ENCODE data around the gene PLAA. TPM values are rescaled to one million over a fixed set of nuclear protein-coding genes. Genes with fewer than 3 reads are reported as not detected.

Gene PLAA
- total RNA-seq, 1 donor from 2014 or later, result 28.2 TPM

DNA sequence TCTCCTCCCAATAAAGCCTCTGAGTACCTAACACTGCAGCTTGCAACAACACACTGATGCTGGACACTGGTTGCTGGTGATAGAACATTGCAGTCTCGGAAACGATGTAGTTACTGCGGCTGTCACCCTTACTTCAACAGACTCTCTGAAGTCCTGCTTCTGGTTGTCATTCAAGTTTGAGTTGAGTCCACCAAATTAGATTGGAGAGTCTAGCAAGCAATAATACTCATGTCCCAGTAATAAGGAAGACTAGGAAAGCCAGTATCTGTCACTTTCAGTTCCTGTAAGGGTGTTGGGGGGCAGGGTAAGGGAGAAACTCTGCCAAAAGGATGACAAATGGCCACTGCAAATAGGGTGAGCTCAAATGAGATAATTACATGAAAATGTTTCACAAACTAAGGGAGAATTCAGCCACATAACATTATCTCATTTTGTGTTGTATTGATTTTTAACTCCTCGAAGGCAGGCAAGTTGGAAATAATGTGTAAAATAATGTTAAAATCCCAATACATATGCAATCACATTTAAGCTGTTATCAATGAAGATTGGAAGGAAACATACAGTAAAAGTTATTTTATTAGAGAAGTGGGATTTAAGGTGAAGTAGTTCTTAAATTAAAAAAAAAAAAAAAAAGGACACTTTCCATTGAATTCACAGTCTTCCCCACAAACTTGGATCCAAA is 8.3 kb upstream of the PLAA start:
- Histone ChIP-seq H3K4me3 (ENCODE audit: low read length in 3 of 3) (peak overlapping the region; percentile 80 to 90 (median 81)), H3K36me3 (ENCODE audit: control insufficient read depth in 3 of 3, insufficient read depth in 3 of 3, low read length in 3 of 3) (no peaks in the 10 kb centered on the region), H3K27me3 (ENCODE audit: control insufficient read depth in 3 of 3, insufficient read depth in 3 of 3, low read length in 3 of 3) (no peaks in the 10 kb centered on the region), H3K9me3 (ENCODE audit: control insufficient read depth in 3 of 3, low read length in 3 of 3) (no peaks in the 10 kb centered on the region), H3K9ac (ENCODE audit: low read depth in 1 of 3, low read length in 3 of 3) (peak overlapping the region; percentile 80 to 90 (median 82)), H3K27ac (ENCODE audit: low read depth, low read length) (peak overlapping the region; percentile 77), H3K4me1 (ENCODE audit: control insufficient read depth in 3 of 3, insufficient read depth in 3 of 3, low read length in 3 of 3) (peaks cover 0 to 14% (median 6%) of the 10 kb centered on the region in 3 donors)

DNA sequence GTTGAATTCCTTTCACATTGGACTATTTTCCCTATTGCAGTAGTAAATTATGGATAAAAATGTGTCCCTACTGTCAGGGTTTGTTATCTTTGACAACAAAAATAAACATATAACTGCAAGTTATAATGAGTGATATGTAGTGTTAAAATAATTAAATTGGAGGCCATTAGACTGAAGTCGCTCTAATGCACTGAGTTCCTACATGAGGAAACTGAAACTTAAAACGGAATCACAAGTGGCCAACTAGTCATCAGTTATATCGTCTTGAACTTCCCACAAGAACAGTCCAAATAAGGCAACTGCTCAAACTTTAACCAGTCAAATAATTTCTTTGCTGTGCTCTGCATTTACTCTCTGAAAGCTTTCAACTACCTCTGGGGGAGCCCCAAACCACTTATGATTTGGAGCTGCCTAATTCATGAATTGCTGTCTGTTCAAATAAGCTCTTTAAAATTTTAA is 7.0 kb upstream of the PLAA start:
- Histone ChIP-seq H3K9ac (ENCODE audit: low read depth in 1 of 3, low read length in 3 of 3) (peak overlapping the region in 1 of 3 donors; percentile 12), H3K4me1 (ENCODE audit: control insufficient read depth in 3 of 3, insufficient read depth in 3 of 3, low read length in 3 of 3) (peaks cover 0 to 14% (median 6%) of the 10 kb centered on the region in 3 donors), H3K4me3 (ENCODE audit: low read length in 3 of 3) (no peak overlapping the region), H3K27me3 (ENCODE audit: control insufficient read depth in 3 of 3, insufficient read depth in 3 of 3, low read length in 3 of 3) (no peaks in the 10 kb centered on the region), H3K27ac (ENCODE audit: low read depth, low read length) (no peak overlapping the region), H3K9me3 (ENCODE audit: control insufficient read depth in 3 of 3, low read length in 3 of 3) (no peaks in the 10 kb centered on the region), H3K36me3 (ENCODE audit: control insufficient read depth in 3 of 3, insufficient read depth in 3 of 3, low read length in 3 of 3) (no peaks in the 10 kb centered on the region)

DNA sequence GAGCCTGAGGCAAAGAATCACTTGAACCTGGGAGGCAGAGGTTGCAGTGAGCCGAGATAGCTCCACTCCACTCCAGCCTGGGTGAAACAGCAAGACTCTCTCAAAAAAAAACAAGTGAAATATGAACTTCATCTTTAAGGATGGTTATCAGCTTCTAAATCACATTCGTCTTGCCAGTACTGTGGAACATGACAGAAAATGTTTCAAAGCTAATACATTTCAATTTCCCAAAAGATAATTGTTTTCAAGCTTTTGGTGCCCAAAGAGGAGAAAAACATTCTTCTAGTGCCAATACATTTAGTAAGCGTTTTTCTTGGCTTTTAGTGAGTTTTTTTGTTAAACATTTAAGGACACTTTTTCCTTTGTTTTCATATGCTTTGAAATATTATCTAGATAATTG is 4.8 kb upstream of the PLAA start:
- Histone ChIP-seq H3K9me3 (ENCODE audit: control insufficient read depth in 3 of 3, low read length in 3 of 3) (no peaks in the 10 kb centered on the region), H3K36me3 (ENCODE audit: control insufficient read depth in 3 of 3, insufficient read depth in 3 of 3, low read length in 3 of 3) (no peaks in the 10 kb centered on the region), H3K9ac (ENCODE audit: low read depth in 1 of 3, low read length in 3 of 3) (no peak overlapping the region), H3K4me1 (ENCODE audit: control insufficient read depth in 3 of 3, insufficient read depth in 3 of 3, low read length in 3 of 3) (peaks cover 4 to 16% (median 10%) of the 10 kb centered on the region in 3 donors), H3K27ac (ENCODE audit: low read depth, low read length) (no peak overlapping the region), H3K4me3 (ENCODE audit: low read length in 3 of 3) (no peak overlapping the region), H3K27me3 (ENCODE audit: control insufficient read depth in 3 of 3, insufficient read depth in 3 of 3, low read length in 3 of 3) (no peaks in the 10 kb centered on the region)

DNA sequence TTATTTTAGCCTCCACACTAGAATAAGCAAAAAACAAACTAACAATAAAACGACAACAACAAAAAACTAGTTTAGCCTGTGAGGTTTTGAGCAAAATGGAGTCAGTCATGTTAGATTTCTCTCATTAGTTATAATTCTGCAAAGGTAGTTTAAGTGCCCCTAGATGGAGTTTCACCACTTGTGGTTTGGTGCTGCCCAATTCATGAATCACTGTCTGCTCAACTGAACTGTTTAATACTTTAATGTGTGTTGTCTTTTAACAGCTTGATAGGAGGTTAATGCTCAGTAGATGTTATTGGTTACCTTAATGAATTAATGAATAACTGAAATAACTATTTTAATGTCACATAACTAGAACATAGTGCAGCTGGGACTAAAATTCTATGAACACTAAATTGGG is 3.5 kb upstream of the PLAA start:
- H3K9ac ChIP-seq (ENCODE audit: low read depth in 1 of 3, low read length in 3 of 3), result no peak overlapping the region
- H3K36me3 ChIP-seq (ENCODE audit: control insufficient read depth in 3 of 3, insufficient read depth in 3 of 3, low read length in 3 of 3), result no peaks in the 10 kb centered on the region
- H3K9me3 ChIP-seq (ENCODE audit: control insufficient read depth in 3 of 3, low read length in 3 of 3), result no peaks in the 10 kb centered on the region
- no peak overlapping the region for H3K27ac ChIP-seq (ENCODE audit: low read depth, low read length)
- H3K4me1 ChIP-seq (ENCODE audit: control insufficient read depth in 3 of 3, insufficient read depth in 3 of 3, low read length in 3 of 3), result peaks cover 9 to 14% (median 14%) of the 10 kb centered on the region in 3 donors
- H3K4me3 ChIP-seq (ENCODE audit: low read length in 3 of 3), result no peak overlapping the region
- H3K27me3 ChIP-seq (ENCODE audit: control insufficient read depth in 3 of 3, insufficient read depth in 3 of 3, low read length in 3 of 3), result no peaks in the 10 kb centered on the region

DNA sequence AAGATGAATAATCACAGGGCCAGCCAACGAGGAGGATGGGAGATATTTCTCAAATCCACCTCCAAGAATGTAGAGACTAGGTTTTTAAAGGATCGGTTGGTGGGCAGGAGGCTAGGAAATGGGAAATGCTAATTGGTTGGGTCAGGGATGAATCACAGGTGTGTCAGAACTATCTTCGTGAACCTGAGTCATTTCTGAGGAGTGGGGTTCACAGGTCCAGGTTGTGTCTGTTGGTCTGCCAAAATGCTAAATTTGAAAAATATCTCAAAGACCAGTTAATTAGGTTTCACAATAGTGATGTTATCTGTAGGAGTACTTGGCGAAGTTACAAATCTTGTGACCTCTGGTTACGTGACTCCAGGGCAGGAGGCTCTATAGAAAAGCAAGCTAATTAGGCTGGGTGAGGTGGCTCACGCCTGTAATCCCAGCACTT is 2.6 kb upstream of the PLAA start:
- no peak overlapping the region for H3K4me3 ChIP-seq (ENCODE audit: low read length in 3 of 3)

DNA sequence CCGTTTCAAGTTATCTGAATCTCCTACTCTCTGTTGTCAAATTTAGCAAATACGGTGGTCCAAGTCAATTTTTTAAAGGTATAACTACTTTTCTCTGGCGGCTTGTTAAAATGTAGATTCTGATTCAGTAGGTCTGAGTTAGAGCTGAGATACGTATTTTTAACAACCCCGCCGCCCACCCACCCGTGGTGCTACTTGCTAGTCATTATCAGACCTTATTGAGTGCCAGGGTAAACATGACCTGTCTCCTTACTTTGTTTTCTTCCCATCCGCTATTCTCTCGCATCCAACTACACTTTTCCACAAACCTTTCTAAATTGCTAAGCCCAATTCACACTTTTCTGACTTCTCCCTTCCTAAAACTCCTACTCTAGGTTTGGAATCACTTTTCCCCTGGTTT is 694 bp upstream of the PLAA start:
- peak overlapping the region; percentile 99 for H3K27ac ChIP-seq (ENCODE audit: low read depth, low read length)

More for the DNA sequence above, 2.6 kb upstream of the PLAA start:
- Histone ChIP-seq H3K36me3 (ENCODE audit: control insufficient read depth in 3 of 3, insufficient read depth in 3 of 3, low read length in 3 of 3) (no peaks in the 10 kb centered on the region), H3K27me3 (ENCODE audit: control insufficient read depth in 3 of 3, insufficient read depth in 3 of 3, low read length in 3 of 3) (no peaks in the 10 kb centered on the region), H3K4me1 (ENCODE audit: control insufficient read depth in 3 of 3, insufficient read depth in 3 of 3, low read length in 3 of 3) (peaks cover 11 to 16% (median 13%) of the 10 kb centered on the region in 3 donors), H3K9ac (ENCODE audit: low read depth in 1 of 3, low read length in 3 of 3) (no peak overlapping the region), H3K9me3 (ENCODE audit: control insufficient read depth in 3 of 3, low read length in 3 of 3) (no peaks in the 10 kb centered on the region), H3K27ac (ENCODE audit: low read depth, low read length) (no peak overlapping the region)

DNA sequence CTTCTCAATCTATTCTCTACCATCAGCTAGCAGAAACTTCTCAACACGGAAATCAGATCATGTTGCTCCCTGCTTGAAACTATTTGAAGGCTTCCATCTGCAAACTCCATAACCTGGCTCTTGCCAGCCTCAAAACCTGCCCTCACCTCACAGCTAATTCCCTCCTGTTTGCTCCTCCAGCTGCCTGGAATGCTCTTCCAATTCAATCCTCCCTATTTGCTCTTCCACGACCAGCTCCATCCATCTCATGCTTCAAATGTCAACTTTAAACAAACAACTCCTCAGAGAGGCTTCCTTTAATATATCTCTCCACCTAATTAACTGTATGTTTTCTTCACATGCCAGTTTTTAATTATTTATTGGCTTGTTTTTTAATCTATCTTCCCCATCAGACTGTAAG is 1.5 kb downstream of the PLAA start:
- Histone ChIP-seq H3K27me3 (ENCODE audit: control insufficient read depth in 3 of 3, insufficient read depth in 3 of 3, low read length in 3 of 3) (no peaks in the 10 kb centered on the region), H3K36me3 (ENCODE audit: control insufficient read depth in 3 of 3, insufficient read depth in 3 of 3, low read length in 3 of 3) (no peaks in the 10 kb centered on the region), H3K9ac (ENCODE audit: low read depth in 1 of 3, low read length in 3 of 3) (peak overlapping the region in 2 of 3 donors; percentile 96 to 100), H3K27ac (ENCODE audit: low read depth, low read length) (peak overlapping the region; percentile 99), H3K4me1 (ENCODE audit: control insufficient read depth in 3 of 3, insufficient read depth in 3 of 3, low read length in 3 of 3) (peaks cover 13 to 16% (median 14%) of the 10 kb centered on the region in 3 donors), H3K4me3 (ENCODE audit: low read length in 3 of 3) (peak overlapping the region; percentile 86 to 98 (median 96)), H3K9me3 (ENCODE audit: control insufficient read depth in 3 of 3, low read length in 3 of 3) (no peaks in the 10 kb centered on the region)

More for the DNA sequence above, 694 bp upstream of the PLAA start:
- H3K36me3 ChIP-seq (ENCODE audit: control insufficient read depth in 3 of 3, insufficient read depth in 3 of 3, low read length in 3 of 3), result no peaks in the 10 kb centered on the region
- H3K9me3 ChIP-seq (ENCODE audit: control insufficient read depth in 3 of 3, low read length in 3 of 3), result no peaks in the 10 kb centered on the region
- peak overlapping the region; percentile 86 to 98 (median 96) for H3K4me3 ChIP-seq (ENCODE audit: low read length in 3 of 3)
- H3K9ac ChIP-seq (ENCODE audit: low read depth in 1 of 3, low read length in 3 of 3), result peak overlapping the region; percentile 96 to 100 (median 98)
- H3K4me1 ChIP-seq (ENCODE audit: control insufficient read depth in 3 of 3, insufficient read depth in 3 of 3, low read length in 3 of 3), result peaks cover 13 to 16% (median 14%) of the 10 kb centered on the region in 3 donors
- no peaks in the 10 kb centered on the region for H3K27me3 ChIP-seq (ENCODE audit: control insufficient read depth in 3 of 3, insufficient read depth in 3 of 3, low read length in 3 of 3)

DNA sequence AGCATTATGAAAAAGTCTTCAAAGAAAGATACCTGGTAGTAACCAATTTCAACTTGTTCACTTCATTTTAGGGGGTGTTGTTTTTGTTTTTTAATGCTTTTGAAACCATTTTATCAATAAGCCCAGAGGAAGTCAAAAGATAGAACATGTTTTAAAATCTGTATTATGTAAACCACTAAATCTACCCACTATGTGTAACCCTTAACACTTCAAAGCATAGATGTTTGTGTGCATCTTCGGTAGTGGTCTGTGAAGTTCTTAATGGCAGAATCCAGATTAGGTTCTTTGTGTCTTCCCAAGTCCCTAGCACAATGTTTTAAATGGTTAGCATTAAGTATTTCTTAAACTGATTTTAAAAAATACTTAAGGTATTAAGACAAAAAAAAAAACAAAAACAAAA is 6.3 kb downstream of the PLAA start:
- H3K4me1 ChIP-seq (ENCODE audit: control insufficient read depth in 3 of 3, insufficient read depth in 3 of 3, low read length in 3 of 3), result peaks cover 8 to 10% (median 8%) of the 10 kb centered on the region in 3 donors
- H3K4me3 ChIP-seq (ENCODE audit: low read length in 3 of 3), result no peak overlapping the region

DNA sequence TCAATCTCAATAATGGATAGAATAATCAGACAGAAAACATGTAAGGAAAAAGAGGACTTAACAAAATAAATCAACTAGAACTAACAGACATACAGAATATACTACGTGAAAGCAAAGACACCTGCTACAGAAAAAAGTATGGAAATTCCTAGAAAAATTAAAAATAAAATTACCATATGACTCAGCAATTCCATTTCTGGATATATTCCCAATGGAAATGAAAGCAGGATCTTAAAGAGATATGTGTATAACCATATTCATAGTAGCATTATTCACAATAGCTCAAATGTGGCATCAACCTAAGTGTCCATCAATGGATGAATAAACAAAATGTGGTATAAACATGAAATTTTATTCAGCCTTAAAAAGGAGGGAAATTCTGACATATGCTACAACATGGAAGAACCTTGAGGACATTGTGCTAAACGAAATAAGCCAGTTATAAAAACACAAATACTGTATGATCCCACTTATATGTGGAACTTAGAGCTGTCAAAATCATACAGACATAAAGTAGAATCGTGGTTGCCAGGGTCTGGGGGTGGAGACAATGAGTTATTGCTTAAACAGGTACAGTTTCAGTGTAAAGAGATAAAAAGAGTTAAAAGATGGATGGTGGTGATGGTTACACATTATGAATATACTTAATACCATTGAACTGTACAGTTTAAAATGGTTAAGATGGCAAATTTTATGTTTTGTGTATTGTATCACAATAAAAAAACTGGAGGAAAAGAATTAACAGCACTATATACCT is 6.9 kb downstream of the PLAA start:
- no peaks in the 10 kb centered on the region for H3K36me3 ChIP-seq (ENCODE audit: control insufficient read depth in 3 of 3, insufficient read depth in 3 of 3, low read length in 3 of 3)
- no peak overlapping the region for H3K9ac ChIP-seq (ENCODE audit: low read depth in 1 of 3, low read length in 3 of 3)
- no peak overlapping the region for H3K27ac ChIP-seq (ENCODE audit: low read depth, low read length)
- H3K9me3 ChIP-seq (ENCODE audit: control insufficient read depth in 3 of 3, low read length in 3 of 3), result peaks cover 0 to 2% (median 0%) of the 10 kb centered on the region in 3 donors
- no peak overlapping the region for H3K4me3 ChIP-seq (ENCODE audit: low read length in 3 of 3)
- no peaks in the 10 kb centered on the region for H3K27me3 ChIP-seq (ENCODE audit: control insufficient read depth in 3 of 3, insufficient read depth in 3 of 3, low read length in 3 of 3)
- H3K4me1 ChIP-seq (ENCODE audit: control insufficient read depth in 3 of 3, insufficient read depth in 3 of 3, low read length in 3 of 3), result peaks cover 3 to 5% (median 3%) of the 10 kb centered on the region in 3 donors

More for the DNA sequence above, 6.3 kb downstream of the PLAA start:
- Histone ChIP-seq H3K9me3 (ENCODE audit: control insufficient read depth in 3 of 3, low read length in 3 of 3) (peaks cover 0 to 2% (median 0%) of the 10 kb centered on the region in 3 donors), H3K36me3 (ENCODE audit: control insufficient read depth in 3 of 3, insufficient read depth in 3 of 3, low read length in 3 of 3) (no peaks in the 10 kb centered on the region), H3K27me3 (ENCODE audit: control insufficient read depth in 3 of 3, insufficient read depth in 3 of 3, low read length in 3 of 3) (no peaks in the 10 kb centered on the region), H3K9ac (ENCODE audit: low read depth in 1 of 3, low read length in 3 of 3) (no peak overlapping the region), H3K27ac (ENCODE audit: low read depth, low read length) (no peak overlapping the region)
